Endothelial cell (in vitro differentiated cells): Measurements from ENCODE around the gene PARD3. TPM values are rescaled to one million over a fixed set of nuclear protein-coding genes. Genes with fewer than 3 reads are reported as not detected.
"Not testable (repeated sequence)": the region's sequence is repeated elsewhere in the genome, so short reads cannot be mapped to it uniquely, and the experiment has no call there.

Source experiments
- DNase-seq: peaks from one replicate; pipeline ENCODE4 v3.0.0; 2021; ENCODE audit warnings: low spot score
- H3K27ac Mint-ChIP-seq: one replicate; pipeline ENCODE4 v1.8.0; 2021; ENCODE audit warnings: mixed read lengths, inconsistent platforms; ENCODE audit not compliant: unreplicated experiment
- H3K27me3 Mint-ChIP-seq: one replicate; pipeline ENCODE4 v1.8.0; 2021; ENCODE audit warnings: mild to moderate bottlenecking, moderate library complexity, mixed read lengths, inconsistent platforms; ENCODE audit not compliant: unreplicated experiment
- H3K36me3 Mint-ChIP-seq: one replicate; pipeline ENCODE4 v1.8.0; 2021; ENCODE audit warnings: mild to moderate bottlenecking, low read depth, mixed read lengths, inconsistent platforms; ENCODE audit not compliant: unreplicated experiment
- H3K4me1 Mint-ChIP-seq: one replicate; pipeline ENCODE4 v1.8.0; 2021; ENCODE audit warnings: mild to moderate bottlenecking, mixed read lengths, inconsistent platforms; ENCODE audit not compliant: unreplicated experiment
- H3K4me3 Mint-ChIP-seq: one replicate; pipeline ENCODE4 v1.8.0; 2021; ENCODE audit warnings: mild to moderate bottlenecking, mixed read lengths, inconsistent platforms; ENCODE audit not compliant: unreplicated experiment
- H3K9me3 Mint-ChIP-seq: one replicate; pipeline ENCODE4 v1.8.0; 2021; ENCODE audit warnings: mixed read lengths, inconsistent platforms; ENCODE audit not compliant: unreplicated experiment
- total RNA-seq: library from RNA; stranded (reverse); fragmentation: NEBNext Ultra II Directional; extraction: Animal tissue kit (Norgen Biotek cat#: 25700); gene quantifications from one replicate; pipeline ENCODE4 v1.2.1, GENCODE V29; 2021; ENCODE audit not compliant: unreplicated experiment
- TF ChIP-seq, protein P1 (sequence below): fragments of 200-600 bp; sonication (generic); IDR thresholded peaks from one replicate; pipeline ENCODE4 v1.5.0; 2021; ENCODE audit warnings: antibody characterized with exemption; ENCODE audit not compliant: unreplicated experiment

The PARD3 gene
- total RNA-seq, 1 donor from 2014 or later: 35.2 TPM

DNA sequence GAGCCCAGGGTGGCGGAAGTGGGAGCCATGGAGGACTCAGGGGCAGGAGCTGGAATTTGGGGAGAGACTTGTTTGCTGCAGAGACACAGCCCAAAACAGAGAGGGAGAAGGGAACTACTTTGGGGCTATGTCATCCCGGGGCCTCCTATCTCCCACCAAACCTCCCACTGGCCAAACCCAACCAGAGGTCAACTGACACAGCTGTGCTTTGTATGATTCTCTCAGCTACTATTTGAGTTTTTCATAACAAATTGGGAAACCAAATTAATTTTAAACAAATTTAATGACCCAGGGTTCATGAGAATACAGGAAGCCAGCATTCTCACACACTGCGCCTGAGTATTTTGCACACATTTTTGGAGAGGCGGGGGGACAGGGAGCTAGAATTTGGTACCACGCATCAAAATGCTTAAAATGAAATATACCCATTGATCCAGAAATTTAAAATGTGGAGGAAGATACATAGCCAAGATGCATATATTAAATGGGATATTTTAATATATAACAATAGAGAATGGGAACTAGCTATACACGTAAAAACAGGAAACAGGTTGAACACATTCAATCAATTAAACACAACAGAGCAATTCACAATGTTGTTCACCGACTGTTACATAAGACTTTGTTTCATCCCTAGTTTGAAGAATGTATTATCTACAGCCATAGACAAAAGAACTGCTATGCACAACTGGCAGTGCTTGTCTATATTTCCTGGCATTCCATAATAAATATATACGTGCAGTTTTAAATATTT lies 105.3 kb downstream of the PARD3 start:
- TF ChIP-seq, protein P1, sequence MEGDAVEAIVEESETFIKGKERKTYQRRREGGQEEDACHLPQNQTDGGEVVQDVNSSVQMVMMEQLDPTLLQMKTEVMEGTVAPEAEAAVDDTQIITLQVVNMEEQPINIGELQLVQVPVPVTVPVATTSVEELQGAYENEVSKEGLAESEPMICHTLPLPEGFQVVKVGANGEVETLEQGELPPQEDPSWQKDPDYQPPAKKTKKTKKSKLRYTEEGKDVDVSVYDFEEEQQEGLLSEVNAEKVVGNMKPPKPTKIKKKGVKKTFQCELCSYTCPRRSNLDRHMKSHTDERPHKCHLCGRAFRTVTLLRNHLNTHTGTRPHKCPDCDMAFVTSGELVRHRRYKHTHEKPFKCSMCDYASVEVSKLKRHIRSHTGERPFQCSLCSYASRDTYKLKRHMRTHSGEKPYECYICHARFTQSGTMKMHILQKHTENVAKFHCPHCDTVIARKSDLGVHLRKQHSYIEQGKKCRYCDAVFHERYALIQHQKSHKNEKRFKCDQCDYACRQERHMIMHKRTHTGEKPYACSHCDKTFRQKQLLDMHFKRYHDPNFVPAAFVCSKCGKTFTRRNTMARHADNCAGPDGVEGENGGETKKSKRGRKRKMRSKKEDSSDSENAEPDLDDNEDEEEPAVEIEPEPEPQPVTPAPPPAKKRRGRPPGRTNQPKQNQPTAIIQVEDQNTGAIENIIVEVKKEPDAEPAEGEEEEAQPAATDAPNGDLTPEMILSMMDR: no peak
- no peak overlapping the region for H3K27ac Mint-ChIP-seq
- peaks cover 4% of the 10 kb centered on the region for H3K27me3 Mint-ChIP-seq

DNA sequence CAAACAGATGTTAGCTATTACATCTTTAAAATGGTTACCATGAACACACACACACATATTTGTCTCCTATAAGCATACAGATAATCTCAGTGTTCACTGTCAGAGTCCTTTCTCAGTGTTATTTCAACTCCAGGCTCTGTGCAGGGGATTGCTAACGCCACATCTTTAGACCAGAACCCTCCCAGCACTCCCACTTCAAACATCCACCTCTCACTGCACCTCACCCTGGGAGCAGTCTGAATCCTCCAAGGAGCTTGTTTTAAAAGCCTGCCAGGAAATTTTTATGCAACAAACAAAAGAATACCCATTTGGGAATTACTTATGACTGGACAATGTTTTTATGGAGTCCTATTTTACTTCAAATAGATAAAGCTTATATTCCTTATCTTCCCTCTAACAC lies 107.4 kb downstream of the PARD3 start:
- Mint-ChIP-seq H3K4me1 (peaks cover 53% of the 10 kb centered on the region), H3K36me3 (no peaks in the 10 kb centered on the region), H3K9me3 (no peaks in the 10 kb centered on the region), H3K4me3 (no peak overlapping the region), H3K27ac (peak overlapping the region; percentile 25), H3K27me3 (peaks cover 4% of the 10 kb centered on the region)
- TF ChIP-seq, protein P1: no peak
- DNase-seq: no peak

More for the DNA sequence above, 105.3 kb downstream of the PARD3 start:
- H3K9me3 Mint-ChIP-seq: no peaks in the 10 kb centered on the region
- H3K36me3 Mint-ChIP-seq: no peaks in the 10 kb centered on the region
- DNase-seq: no peak
- H3K4me3 Mint-ChIP-seq: no peak overlapping the region
- peaks cover 46% of the 10 kb centered on the region for H3K4me1 Mint-ChIP-seq

- H3K36me3 Mint-ChIP-seq, H3K9me3 Mint-ChIP-seq, H3K27me3 Mint-ChIP-seq, DNase-seq, H3K27ac Mint-ChIP-seq, H3K4me3 Mint-ChIP-seq: not testable (repeated sequence)
- H3K4me1 Mint-ChIP-seq: peaks cover 50% of the 10 kb centered on the region
Measured at GRCh38 chr10:34706992-34707391, 108.1 kb downstream of the PARD3 start.

- H3K27ac Mint-ChIP-seq: no peak overlapping the region
- H3K4me1 Mint-ChIP-seq: peaks cover 47% of the 10 kb centered on the region
- no peaks in the 10 kb centered on the region for H3K9me3 Mint-ChIP-seq
- no peaks in the 10 kb centered on the region for H3K36me3 Mint-ChIP-seq
- H3K27me3 Mint-ChIP-seq: peaks cover 4% of the 10 kb centered on the region
- H3K4me3 Mint-ChIP-seq: no peak overlapping the region
- no peak for DNase-seq
- TF ChIP-seq, protein P1: no peak
Measured at GRCh38 chr10:34706147-34706546, 108.9 kb downstream of the PARD3 start.

GRCh38 chr10:34705563-34705962 lies 109.5 kb downstream of the PARD3 start:
- DNase-seq: no peak
- no peaks in the 10 kb centered on the region for H3K36me3 Mint-ChIP-seq
- no peak overlapping the region for H3K27ac Mint-ChIP-seq
- TF ChIP-seq, protein P1: no peak
- H3K27me3 Mint-ChIP-seq: peaks cover 2% of the 10 kb centered on the region
- H3K4me3 Mint-ChIP-seq: no peak overlapping the region
- no peaks in the 10 kb centered on the region for H3K9me3 Mint-ChIP-seq
- peaks cover 49% of the 10 kb centered on the region for H3K4me1 Mint-ChIP-seq
